Measurements from ENCODE around the gene KISS1R.

DNA sequence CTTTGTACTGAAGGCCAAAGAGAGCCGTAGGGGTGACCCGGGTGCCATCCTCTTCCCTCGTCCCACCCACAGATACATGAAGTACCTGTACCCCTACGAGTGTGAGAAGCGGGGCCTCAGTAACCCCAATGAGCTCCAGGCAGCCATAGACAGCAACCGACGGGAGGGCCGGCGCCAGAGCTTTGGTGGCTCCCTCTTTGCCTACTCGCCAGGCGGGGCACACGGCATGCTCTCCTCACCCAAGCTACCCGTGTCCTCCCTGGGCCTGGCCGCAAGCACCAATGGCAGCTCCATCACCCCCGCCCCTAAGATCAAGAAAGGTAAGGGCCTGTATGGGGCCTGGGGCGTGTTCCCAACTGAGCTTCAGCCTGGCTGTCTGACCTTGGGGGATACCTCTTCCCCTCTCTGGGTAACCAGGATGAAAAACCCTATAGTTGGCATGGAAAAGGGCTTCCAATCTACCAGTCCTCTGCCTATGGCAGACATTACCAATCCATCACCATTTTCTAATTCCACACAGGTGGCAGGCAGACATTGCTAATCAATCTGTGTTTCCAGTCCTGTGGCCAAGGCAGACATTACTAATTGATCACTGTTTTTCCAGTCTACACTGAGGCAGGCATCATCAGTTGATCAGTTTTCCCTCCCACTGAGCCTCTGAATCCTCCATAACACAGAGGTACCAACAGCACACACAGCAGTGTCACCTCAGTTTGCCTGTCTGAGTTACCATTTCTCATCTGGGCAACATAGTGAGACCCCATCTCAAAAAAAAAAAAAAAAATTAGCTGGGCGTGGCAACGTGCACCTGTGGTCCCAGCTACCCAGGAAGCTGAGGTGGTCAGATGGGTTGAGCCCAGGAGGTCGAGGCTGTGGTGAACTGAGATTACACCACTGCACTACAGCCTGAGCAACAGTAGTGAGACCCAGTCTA, 47.9 kb downstream of the KISS1R start:
- TF ChIP-seq, protein P1, sequence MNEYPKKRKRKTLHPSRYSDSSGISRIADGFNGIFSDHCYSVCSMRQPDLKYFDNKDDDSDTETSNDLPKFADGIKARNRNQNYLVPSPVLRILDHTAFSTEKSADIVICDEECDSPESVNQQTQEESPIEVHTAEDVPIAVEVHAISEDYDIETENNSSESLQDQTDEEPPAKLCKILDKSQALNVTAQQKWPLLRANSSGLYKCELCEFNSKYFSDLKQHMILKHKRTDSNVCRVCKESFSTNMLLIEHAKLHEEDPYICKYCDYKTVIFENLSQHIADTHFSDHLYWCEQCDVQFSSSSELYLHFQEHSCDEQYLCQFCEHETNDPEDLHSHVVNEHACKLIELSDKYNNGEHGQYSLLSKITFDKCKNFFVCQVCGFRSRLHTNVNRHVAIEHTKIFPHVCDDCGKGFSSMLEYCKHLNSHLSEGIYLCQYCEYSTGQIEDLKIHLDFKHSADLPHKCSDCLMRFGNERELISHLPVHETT (tag by site-specific recombination; IDR thresholded peaks at IDR 0.05), result no peak
- TF ChIP-seq, protein P2, sequence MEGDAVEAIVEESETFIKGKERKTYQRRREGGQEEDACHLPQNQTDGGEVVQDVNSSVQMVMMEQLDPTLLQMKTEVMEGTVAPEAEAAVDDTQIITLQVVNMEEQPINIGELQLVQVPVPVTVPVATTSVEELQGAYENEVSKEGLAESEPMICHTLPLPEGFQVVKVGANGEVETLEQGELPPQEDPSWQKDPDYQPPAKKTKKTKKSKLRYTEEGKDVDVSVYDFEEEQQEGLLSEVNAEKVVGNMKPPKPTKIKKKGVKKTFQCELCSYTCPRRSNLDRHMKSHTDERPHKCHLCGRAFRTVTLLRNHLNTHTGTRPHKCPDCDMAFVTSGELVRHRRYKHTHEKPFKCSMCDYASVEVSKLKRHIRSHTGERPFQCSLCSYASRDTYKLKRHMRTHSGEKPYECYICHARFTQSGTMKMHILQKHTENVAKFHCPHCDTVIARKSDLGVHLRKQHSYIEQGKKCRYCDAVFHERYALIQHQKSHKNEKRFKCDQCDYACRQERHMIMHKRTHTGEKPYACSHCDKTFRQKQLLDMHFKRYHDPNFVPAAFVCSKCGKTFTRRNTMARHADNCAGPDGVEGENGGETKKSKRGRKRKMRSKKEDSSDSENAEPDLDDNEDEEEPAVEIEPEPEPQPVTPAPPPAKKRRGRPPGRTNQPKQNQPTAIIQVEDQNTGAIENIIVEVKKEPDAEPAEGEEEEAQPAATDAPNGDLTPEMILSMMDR (tag by site-specific recombination; IDR thresholded peaks at IDR 0.05), result no peak

All from HEK293 (cell line).